Measurements from ENCODE around the gene PLGRKT. TPM values are rescaled to one million over a fixed set of nuclear protein-coding genes. Genes with fewer than 3 reads are reported as not detected.

PLGRKT gene, protein sequence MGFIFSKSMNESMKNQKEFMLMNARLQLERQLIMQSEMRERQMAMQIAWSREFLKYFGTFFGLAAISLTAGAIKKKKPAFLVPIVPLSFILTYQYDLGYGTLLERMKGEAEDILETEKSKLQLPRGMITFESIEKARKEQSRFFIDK
- total RNA-seq (1 to 10 TPM; 4.1 to 4.5 TPM), polyA plus RNA-seq (10 to 100 TPM in 1 of 2 donors, 1 to 10 TPM in 1; 9.9 to 11.3 TPM)

DNA sequence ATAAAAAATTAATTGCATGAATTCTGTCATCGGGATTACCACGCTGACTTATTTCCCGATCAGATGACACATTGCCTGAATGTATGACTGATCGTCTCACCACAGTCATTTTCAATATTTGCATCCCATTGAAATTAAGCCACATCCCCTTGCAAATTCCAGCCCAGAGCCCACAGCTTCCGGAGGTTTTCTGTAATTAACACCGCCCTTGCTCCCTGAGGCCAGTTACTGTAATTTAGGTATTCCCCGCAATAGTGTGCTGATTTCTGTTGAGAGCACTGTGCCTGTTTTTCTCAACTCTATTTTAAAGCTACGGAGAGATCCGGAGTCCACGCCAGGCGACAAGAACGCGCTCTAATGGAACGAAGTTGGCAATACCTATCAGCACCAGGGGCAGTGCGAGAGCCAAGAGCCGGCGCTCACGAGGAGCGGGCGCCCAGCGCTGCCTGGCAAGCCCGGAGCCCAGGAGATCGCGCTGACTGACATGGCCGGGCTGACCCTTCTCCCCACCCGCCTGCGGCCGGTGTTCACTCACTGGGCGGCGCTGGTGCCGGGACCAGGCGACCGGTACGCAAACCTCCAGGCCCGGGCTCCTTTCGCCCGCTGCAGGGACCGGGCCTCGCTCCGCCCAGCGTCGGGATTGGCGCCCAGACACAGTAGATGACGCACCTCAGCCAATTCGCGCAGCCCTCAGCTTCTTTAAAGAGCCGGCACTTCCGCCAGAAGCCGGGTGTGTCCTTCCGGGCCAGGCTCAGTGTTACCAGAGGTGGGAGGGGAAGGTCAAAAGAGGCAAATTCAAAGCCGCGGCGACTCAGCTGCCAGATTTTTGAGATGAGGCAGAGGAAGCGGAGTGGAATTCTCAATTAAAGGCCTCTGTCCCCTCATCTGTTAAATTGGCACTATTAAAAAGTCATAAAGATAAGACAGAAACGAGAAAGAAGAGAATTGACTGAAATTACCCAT, at the start of gene PLGRKT:
PLGRKT (minus strand) TSS at position 672 of the 963 bp plus-strand sequence. CDS start 5,948 bp downstream, outside the sequence.
- Histone ChIP-seq H3K27ac (ENCODE audit: low read depth in 1 of 2, low read length in 2 of 2) (peak within 1 kb of the TSS; percentile 89 to 95), H3K9me3 (ENCODE audit: control insufficient read depth in 4 of 4, low read length in 3 of 4) (no peaks in the 10 kb centered on the region), H3K36me3 (ENCODE audit: control insufficient read depth in 4 of 4, insufficient read depth in 3 of 4, low read depth in 1 of 4, low read length in 3 of 4) (peaks cover 0 to 5% (median 2%) of the 10 kb centered on the region in 4 donors), H3K9ac (ENCODE audit: low read depth in 1 of 2, low read length in 2 of 2) (peak within 1 kb of the TSS; percentile 53 to 98), H3K4me1 (ENCODE audit: control insufficient read depth in 4 of 4, insufficient read depth in 4 of 4, low read length in 3 of 4) (peaks cover 4 to 16% (median 9%) of the 10 kb centered on the region in 4 donors), H3K4me3 (ENCODE audit: low read depth in 1 of 3, low read length in 3 of 3) (peak within 1 kb of the TSS; percentile 77 to 80 (median 78)), H3K27me3 (ENCODE audit: control insufficient read depth in 4 of 4, insufficient read depth in 4 of 4, low read length in 3 of 4) (no peaks in the 10 kb centered on the region)
- under 1% methylated on average over 55 of the region's 55 CpGs for WGBS
- peak; percentile 88 for DNase-seq (ENCODE audit: low spot score)
- TF ChIP-seq RXRA (IDR thresholded peaks at IDR 0.05) (peak; percentile 74 to 85), SP1 (IDR thresholded peaks at IDR 0.05) (peak; percentile 77), YY1 (IDR thresholded peaks at IDR 0.05) (peak; percentile 89), HNF4A (conservative IDR thresholded peaks at IDR 0.05) (peak; percentile 67 to 89), TAF1 (conservative IDR thresholded peaks at IDR 0.05) (peak; percentile 38), EGR1 (IDR thresholded peaks at IDR 0.05; ENCODE audit: low read depth in 2 of 2) (peak in 1 of 2 donors; percentile 41), FOXA2 (IDR thresholded peaks at IDR 0.05) (no peak), FOXA1 (IDR thresholded peaks at IDR 0.05) (no peak), NR2F2 (IDR thresholded peaks at IDR 0.05) (peak; percentile 98), HNF4G (IDR thresholded peaks at IDR 0.05) (no peak), GABPA (IDR thresholded peaks at IDR 0.05 in 1 of 2, conservative IDR thresholded peaks at IDR 0.05 in 1 of 2) (peak; percentile 88 to 96), RAD21 (IDR thresholded peaks at IDR 0.05) (peak; percentile 43 to 49), JUND (IDR thresholded peaks at IDR 0.05) (peak; percentile 65 to 81)
- TF ChIP-seq, protein P1, sequence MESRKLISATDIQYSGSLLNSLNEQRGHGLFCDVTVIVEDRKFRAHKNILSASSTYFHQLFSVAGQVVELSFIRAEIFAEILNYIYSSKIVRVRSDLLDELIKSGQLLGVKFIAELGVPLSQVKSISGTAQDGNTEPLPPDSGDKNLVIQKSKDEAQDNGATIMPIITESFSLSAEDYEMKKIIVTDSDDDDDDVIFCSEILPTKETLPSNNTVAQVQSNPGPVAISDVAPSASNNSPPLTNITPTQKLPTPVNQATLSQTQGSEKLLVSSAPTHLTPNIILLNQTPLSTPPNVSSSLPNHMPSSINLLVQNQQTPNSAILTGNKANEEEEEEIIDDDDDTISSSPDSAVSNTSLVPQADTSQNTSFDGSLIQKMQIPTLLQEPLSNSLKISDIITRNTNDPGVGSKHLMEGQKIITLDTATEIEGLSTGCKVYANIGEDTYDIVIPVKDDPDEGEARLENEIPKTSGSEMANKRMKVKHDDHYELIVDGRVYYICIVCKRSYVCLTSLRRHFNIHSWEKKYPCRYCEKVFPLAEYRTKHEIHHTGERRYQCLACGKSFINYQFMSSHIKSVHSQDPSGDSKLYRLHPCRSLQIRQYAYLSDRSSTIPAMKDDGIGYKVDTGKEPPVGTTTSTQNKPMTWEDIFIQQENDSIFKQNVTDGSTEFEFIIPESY (IDR thresholded peaks at IDR 0.05), result peak; percentile 4
- TF ChIP-seq, protein P2, sequence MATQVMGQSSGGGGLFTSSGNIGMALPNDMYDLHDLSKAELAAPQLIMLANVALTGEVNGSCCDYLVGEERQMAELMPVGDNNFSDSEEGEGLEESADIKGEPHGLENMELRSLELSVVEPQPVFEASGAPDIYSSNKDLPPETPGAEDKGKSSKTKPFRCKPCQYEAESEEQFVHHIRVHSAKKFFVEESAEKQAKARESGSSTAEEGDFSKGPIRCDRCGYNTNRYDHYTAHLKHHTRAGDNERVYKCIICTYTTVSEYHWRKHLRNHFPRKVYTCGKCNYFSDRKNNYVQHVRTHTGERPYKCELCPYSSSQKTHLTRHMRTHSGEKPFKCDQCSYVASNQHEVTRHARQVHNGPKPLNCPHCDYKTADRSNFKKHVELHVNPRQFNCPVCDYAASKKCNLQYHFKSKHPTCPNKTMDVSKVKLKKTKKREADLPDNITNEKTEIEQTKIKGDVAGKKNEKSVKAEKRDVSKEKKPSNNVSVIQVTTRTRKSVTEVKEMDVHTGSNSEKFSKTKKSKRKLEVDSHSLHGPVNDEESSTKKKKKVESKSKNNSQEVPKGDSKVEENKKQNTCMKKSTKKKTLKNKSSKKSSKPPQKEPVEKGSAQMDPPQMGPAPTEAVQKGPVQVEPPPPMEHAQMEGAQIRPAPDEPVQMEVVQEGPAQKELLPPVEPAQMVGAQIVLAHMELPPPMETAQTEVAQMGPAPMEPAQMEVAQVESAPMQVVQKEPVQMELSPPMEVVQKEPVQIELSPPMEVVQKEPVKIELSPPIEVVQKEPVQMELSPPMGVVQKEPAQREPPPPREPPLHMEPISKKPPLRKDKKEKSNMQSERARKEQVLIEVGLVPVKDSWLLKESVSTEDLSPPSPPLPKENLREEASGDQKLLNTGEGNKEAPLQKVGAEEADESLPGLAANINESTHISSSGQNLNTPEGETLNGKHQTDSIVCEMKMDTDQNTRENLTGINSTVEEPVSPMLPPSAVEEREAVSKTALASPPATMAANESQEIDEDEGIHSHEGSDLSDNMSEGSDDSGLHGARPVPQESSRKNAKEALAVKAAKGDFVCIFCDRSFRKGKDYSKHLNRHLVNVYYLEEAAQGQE (IDR thresholded peaks at IDR 0.05), result peak; percentile 89
- TF ChIP-seq, protein P3, sequence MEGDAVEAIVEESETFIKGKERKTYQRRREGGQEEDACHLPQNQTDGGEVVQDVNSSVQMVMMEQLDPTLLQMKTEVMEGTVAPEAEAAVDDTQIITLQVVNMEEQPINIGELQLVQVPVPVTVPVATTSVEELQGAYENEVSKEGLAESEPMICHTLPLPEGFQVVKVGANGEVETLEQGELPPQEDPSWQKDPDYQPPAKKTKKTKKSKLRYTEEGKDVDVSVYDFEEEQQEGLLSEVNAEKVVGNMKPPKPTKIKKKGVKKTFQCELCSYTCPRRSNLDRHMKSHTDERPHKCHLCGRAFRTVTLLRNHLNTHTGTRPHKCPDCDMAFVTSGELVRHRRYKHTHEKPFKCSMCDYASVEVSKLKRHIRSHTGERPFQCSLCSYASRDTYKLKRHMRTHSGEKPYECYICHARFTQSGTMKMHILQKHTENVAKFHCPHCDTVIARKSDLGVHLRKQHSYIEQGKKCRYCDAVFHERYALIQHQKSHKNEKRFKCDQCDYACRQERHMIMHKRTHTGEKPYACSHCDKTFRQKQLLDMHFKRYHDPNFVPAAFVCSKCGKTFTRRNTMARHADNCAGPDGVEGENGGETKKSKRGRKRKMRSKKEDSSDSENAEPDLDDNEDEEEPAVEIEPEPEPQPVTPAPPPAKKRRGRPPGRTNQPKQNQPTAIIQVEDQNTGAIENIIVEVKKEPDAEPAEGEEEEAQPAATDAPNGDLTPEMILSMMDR (IDR thresholded peaks at IDR 0.05; ENCODE audit: low read depth, low read length, missing input control), result no peak
- TF ChIP-seq, protein P4, sequence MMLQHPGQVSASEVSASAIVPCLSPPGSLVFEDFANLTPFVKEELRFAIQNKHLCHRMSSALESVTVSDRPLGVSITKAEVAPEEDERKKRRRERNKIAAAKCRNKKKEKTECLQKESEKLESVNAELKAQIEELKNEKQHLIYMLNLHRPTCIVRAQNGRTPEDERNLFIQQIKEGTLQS (IDR thresholded peaks at IDR 0.05), result peak; percentile 39
- TF ChIP-seq, protein P5, sequence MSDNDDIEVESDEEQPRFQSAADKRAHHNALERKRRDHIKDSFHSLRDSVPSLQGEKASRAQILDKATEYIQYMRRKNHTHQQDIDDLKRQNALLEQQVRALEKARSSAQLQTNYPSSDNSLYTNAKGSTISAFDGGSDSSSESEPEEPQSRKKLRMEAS (IDR thresholded peaks at IDR 0.05), result no peak
